ENCODE measurements around the gene TNIP1.

The TNIP1 gene

DNA sequence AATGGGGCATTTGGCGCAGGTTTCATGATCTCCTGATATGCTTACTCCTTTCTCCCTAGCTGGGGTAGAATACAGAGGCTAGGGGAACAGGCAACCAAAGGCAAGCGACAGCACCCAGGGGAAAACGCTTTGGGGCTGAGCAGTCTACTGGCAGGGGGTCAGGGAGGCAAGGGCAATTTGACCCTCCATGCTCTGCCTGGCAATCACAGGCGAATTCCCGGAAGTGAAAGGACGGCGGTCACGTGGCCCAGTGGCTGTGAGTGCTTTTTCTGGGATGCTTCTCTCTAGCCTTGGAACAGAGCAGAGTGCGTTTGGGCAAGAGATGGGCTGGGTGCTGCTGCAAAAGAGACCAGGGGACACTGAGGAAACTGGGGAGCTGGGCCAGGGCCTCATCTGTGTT, 54.7 kb downstream of the TNIP1 start:
- TF ChIP-seq, protein P1, sequence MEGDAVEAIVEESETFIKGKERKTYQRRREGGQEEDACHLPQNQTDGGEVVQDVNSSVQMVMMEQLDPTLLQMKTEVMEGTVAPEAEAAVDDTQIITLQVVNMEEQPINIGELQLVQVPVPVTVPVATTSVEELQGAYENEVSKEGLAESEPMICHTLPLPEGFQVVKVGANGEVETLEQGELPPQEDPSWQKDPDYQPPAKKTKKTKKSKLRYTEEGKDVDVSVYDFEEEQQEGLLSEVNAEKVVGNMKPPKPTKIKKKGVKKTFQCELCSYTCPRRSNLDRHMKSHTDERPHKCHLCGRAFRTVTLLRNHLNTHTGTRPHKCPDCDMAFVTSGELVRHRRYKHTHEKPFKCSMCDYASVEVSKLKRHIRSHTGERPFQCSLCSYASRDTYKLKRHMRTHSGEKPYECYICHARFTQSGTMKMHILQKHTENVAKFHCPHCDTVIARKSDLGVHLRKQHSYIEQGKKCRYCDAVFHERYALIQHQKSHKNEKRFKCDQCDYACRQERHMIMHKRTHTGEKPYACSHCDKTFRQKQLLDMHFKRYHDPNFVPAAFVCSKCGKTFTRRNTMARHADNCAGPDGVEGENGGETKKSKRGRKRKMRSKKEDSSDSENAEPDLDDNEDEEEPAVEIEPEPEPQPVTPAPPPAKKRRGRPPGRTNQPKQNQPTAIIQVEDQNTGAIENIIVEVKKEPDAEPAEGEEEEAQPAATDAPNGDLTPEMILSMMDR (IDR thresholded peaks at IDR 0.05; ENCODE audit: insufficient read depth, low read length, poor library complexity, severe bottlenecking): no peak
- no peak overlapping the region for H3K4me3 ChIP-seq (replicated peaks; ENCODE audit: low read depth, low read length)

DNA sequence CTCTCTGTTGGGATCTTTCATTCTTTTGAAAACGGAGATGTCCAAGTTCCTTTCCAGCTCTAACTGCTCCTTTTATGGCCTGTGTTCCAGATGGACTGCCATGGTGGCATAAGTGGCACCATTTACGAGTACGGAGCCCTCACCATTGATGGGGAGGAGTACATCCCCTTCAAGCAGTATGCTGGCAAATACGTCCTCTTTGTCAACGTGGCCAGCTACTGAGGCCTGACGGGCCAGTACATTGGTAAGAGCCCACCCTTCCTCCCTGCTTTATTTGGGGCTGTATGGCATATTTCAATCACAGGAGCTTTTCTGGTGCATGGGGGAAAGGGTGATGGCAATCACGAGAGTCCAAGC, 55.6 kb downstream of the TNIP1 start:
- Histone ChIP-seq H3K36me3 (ENCODE audit: control insufficient read depth, insufficient read depth, low read length) (peaks cover 32% of the 10 kb centered on the region), H3K4me3 (replicated peaks; ENCODE audit: low read depth, low read length) (no peak overlapping the region), H3K27me3 (replicated peaks; ENCODE audit: control insufficient read depth, insufficient read depth, low read length) (no peaks in the 10 kb centered on the region)
- TF ChIP-seq, protein P1 (IDR thresholded peaks at IDR 0.05; ENCODE audit: insufficient read depth, low read length, poor library complexity, severe bottlenecking): no peak
- DNase-seq (ENCODE audit: extremely low read depth, insufficient read length): no peak

More for the DNA sequence above, 54.7 kb downstream of the TNIP1 start:
- no peak for DNase-seq (ENCODE audit: extremely low read depth, insufficient read length)
- Histone ChIP-seq H3K27me3 (replicated peaks; ENCODE audit: control insufficient read depth, insufficient read depth, low read length) (no peaks in the 10 kb centered on the region), H3K36me3 (ENCODE audit: control insufficient read depth, insufficient read depth, low read length) (peaks cover 37% of the 10 kb centered on the region)

GRCh38 chr5:151024440-151025249, 56.2 kb downstream of the TNIP1 start:
- TF ChIP-seq, protein P1 (IDR thresholded peaks at IDR 0.05; ENCODE audit: insufficient read depth, low read length, poor library complexity, severe bottlenecking): no peak
- peaks cover 26% of the 10 kb centered on the region for H3K36me3 ChIP-seq (ENCODE audit: control insufficient read depth, insufficient read depth, low read length)

DNA sequence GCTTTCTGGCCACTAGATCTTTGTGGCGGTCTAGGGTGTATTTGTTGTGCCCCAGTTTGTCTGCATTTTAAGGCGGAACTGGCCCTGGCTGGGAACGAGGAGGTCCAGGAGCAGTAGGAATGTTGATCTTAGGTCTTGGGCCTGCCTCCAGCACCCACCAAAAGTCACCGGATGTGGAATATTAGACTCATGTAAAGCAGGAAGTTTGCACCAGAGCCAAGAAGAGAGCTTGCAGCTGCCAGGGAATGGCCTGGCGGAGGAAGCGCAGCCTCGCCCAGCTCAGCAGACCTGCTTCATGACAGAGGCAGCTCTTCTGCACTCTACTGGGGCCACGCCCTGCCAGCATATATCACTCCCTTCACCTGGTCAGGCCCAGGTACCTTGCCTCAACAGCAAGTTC, 57.2 kb downstream of the TNIP1 start:
- TF ChIP-seq, protein P1 (IDR thresholded peaks at IDR 0.05; ENCODE audit: insufficient read depth, low read length, poor library complexity, severe bottlenecking): no peak
- no peak for DNase-seq (ENCODE audit: extremely low read depth, insufficient read length)
- Histone ChIP-seq H3K36me3 (ENCODE audit: control insufficient read depth, insufficient read depth, low read length) (peaks cover 17% of the 10 kb centered on the region), H3K4me3 (replicated peaks; ENCODE audit: low read depth, low read length) (no peak overlapping the region), H3K27me3 (replicated peaks; ENCODE audit: control insufficient read depth, insufficient read depth, low read length) (no peaks in the 10 kb centered on the region)

More at GRCh38 chr5:151024440-151025249, 56.2 kb downstream of the TNIP1 start:
- Histone ChIP-seq H3K27me3 (replicated peaks; ENCODE audit: control insufficient read depth, insufficient read depth, low read length) (no peaks in the 10 kb centered on the region), H3K4me3 (replicated peaks; ENCODE audit: low read depth, low read length) (no peak overlapping the region)
- no peak for DNase-seq (ENCODE audit: extremely low read depth, insufficient read length)

DNA sequence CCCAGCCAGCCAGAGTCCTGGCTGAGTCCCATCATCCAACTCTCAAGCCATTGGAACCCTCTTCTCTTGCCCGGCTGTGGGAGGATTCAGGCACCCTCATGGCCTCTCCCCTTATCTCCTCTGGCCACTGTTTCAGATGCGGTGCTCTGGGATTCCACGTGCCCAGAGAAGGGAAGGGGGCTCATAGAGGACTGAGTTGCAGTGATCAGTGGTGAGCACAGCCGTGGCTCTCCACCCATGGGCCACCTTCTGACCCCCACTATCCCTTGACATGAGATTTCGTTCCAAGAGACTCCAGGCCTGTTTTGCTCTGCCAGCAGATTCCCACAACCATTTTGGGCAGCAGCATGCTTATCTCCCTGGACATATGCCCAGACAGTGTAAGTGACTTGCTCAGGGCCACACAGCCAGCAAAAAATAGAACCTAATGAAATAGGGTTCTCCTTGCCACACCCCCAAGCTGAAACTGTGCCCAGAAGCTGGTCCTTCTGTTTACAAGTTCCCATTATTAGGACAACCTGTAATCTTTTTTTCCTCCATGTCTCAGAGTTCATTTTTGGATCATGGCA, 57.7 kb downstream of the TNIP1 start:
- DNase-seq (ENCODE audit: extremely low read depth, insufficient read length): no peak
- Histone ChIP-seq H3K36me3 (ENCODE audit: control insufficient read depth, insufficient read depth, low read length) (peaks cover 12% of the 10 kb centered on the region), H3K27me3 (replicated peaks; ENCODE audit: control insufficient read depth, insufficient read depth, low read length) (no peaks in the 10 kb centered on the region), H3K4me3 (replicated peaks; ENCODE audit: low read depth, low read length) (no peak overlapping the region)
- TF ChIP-seq, protein P1 (IDR thresholded peaks at IDR 0.05; ENCODE audit: insufficient read depth, low read length, poor library complexity, severe bottlenecking): no peak
